Upper lobe of left lung (tissue), 4 donors: Measurements from ENCODE around the gene ITFG1.

ENCODE experiments used
- CTCF ChIP-seq, 6 experiments: fragments of 450-650 bp in 4 of 6; fragments of 200-600 bp in 2 of 6; sonication (generic) in 2 of 6; IDR thresholded peaks; one replicate each; pipeline ENCODE4 v1.5.1; 2016 to 2019; ENCODE audit warnings: antibody characterized with exemption in 6 of 6
- POLR2A ChIP-seq, 4 donors: fragments of 450-650 bp; IDR thresholded peaks; one replicate each; pipeline ENCODE4 v1.5.1; 2016 to 2017; ENCODE audit warnings: antibody characterized with exemption in 4 of 4, mild to moderate bottlenecking in 2 of 4
- POLR2AphosphoS5 ChIP-seq, 2 donors: sonication (generic); formaldehyde crosslinking; IDR thresholded peaks; one replicate each; pipeline ENCODE4 v1.5.1; 2017; ENCODE audit warnings: antibody characterized with exemption in 2 of 2

- TF ChIP-seq CTCF (IDR thresholded peaks at IDR 0.05) (no peak), POLR2AphosphoS5 (IDR thresholded peaks at IDR 0.05) (no peak), POLR2A (IDR thresholded peaks at IDR 0.05) (no peak)
Measured at GRCh38 chr16:47475786-47476185, 14.9 kb upstream of the ITFG1 start.
